ENCODE results near the gene BCAP31.
"Not testable (repeated sequence)": the region's sequence is repeated elsewhere in the genome, so short reads cannot be mapped to it uniquely, and the experiment has no call there.

Gene BCAP31

DNA sequence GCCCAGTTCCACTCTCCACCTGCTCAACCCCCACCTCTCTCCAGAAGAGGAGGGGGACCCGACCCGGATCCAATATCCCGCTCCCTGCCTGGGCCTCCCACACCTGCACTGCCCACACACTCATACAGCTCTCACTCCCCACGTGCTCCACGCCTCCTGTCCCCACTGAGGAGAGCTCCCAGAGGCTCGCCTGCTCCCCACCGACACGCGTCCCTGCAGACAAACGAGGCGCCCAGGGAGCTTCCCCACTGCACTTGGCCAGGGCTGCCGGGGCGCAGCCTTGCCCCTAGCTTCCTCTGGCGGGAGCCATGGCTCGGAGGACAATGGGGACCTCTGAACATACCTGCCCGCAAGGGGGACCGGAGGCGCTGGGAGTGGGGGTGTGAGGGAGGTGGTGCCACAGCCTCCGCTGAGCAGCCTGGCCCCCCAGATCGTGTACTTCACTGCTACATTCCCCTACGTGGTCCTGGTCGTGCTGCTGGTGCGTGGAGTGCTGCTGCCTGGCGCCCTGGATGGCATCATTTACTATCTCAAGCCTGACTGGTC, 31.5 kb downstream of the BCAP31 start:
- no peak for FAIRE-seq

DNA sequence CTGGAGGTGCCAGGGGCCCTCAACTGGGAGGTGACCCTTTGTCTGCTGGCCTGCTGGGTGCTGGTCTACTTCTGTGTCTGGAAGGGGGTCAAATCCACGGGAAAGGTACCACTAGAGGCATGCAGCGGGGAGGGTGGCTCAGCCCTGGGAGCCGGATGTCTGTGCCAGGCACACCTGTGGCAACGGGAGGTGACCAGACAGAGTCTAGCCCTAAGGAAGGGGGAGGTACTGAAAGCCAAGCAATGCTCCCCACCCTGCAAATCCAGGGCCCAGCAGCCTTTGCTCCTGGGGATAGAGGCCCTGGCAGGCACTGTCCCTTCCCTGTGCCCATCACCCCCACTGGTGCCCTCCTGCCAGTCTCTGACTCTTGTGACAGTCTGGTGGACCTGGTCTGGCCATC, 32.2 kb downstream of the BCAP31 start:
- no peak for FAIRE-seq

DNA sequence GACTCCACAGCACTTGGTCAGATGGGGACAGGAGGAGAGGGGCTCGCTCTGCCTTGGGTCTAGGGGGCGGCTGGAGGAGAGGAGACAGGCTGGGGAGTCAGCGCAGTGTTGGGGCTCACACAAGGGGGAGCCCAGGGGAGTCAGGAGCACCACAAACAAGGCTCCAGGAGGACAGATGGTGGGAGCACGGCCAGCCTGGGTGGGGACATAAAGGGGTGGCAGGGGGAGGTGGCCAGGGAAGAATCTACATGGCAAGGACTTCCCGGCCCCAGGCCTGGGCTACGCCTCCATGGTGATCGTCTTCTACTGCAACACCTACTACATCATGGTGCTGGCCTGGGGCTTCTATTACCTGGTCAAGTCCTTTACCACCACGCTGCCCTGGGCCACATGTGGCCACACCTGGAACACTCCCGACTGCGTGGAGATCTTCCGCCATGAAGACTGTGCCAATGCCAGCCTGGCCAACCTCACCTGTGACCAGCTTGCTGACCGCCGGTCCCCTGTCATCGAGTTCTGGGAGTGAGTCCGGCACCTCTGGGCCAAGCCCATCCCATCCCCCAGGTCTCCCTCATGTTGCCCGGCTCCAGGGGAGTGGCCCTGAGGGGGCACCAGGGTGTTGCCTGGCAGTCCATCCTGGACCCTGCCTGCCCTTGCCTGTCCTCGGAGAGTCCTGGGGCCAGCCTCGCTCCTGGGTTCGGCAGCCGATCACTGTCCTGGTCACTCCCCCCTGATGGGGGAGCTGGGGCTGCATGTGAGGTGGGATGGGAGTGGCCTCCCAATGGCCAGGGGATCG, 33.0 kb downstream of the BCAP31 start:
- not testable (repeated sequence) for FAIRE-seq

DNA sequence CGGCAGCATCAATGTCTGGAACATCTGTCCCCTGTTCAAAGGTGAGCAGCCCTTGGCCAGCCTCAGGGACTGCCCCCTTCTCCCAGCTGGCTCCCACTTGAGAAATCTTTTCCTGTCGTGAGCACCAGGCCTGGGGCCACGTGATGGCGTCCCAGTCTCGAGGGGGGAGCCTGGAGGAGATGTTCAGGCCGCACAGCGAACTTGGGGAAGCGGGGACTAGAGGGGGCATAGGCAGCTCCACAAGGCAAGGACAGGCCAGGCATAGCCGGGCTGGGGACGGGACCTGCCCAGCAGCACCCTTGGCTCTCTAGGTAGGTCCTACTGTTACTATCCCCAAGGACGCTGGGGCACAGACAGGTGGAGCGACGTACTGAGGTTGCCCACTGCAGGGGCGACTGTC, 33.7 kb downstream of the BCAP31 start:
- FAIRE-seq = no peak

DNA sequence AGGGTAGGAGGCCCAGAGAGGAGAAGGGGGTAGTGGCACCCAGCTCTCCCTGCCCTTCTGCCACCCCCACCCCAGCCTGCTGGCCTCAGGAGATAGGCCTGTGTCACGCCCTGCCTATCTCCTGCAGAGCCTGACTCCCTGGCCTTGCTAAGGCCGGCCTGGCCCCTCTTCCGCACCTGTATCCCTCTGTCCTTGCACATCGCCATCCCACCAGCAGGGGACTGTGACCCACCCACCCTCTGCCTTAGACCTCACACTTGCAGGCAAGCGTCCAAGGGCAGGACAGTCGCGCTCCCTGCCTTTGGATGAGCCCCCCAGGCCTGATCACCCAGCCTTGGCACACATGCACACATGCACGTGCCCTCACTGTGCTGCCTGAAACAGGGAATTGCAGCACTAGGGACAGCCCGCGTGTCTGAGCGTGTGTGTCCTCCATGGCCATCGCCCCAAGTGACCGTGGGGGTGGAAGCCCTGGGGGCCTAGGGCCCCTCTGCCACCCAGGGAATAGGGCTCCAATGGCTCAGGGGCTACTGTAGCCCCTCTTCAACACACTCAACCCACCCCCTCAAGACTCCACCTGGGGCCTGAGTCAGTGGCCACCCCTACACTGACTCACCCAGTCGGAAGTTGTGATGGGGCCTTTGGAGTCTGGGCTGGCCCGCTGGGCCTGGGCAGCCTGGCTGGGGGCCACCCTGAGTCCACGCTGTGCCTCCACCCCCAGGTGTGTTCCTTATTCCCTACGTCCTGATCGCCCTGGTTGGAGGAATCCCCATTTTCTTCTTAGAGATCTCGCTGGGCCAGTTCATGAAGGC, 34.3 kb downstream of the BCAP31 start:
- no peak for FAIRE-seq

DNA sequence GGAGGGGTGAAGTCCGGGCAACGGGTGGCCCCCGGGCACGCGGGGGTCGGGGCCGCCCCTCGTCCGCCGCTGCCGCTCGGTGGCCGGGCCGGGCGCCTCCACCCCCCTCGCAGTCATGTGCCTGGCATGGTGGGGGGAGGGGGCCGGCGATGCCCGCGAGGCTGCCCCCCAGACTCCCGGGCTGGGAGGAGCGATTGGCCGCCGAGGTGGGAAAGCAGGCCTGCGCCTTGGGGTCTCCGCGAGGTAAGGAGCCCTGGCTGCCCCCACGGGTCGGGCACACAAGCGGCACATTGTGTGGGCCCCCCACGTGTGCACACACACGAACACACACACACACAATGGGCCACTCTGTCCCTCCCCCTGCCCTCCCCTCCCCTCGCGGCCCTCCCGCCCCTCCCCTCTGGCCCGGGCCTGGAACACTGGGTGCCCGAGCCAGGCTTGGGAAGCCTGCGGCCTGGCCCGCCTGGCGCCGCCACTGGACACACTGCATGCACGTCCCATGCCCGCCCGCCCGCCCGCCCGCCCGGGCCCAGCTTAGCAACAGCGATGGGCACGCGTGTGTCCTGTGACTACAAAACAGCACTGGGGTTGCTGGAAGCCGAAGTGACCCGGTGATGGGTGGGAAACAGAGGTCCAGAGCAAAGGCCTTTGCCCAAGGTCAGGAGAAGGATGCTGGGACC, 35.1 kb downstream of the BCAP31 start:
- no peak for FAIRE-seq

DNA sequence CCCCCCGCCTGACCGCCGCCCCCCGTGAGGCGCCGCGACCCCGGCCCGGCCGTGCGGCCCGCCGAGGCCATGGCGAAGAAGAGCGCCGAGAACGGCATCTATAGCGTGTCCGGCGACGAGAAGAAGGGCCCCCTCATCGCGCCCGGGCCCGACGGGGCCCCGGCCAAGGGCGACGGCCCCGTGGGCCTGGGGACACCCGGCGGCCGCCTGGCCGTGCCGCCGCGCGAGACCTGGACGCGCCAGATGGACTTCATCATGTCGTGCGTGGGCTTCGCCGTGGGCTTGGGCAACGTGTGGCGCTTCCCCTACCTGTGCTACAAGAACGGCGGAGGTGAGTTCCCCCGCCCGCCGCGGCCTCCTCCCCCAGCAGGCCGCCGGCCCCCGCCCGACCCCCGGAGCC, 35.7 kb downstream of the BCAP31 start:
- FAIRE-seq = no peak

DNA sequence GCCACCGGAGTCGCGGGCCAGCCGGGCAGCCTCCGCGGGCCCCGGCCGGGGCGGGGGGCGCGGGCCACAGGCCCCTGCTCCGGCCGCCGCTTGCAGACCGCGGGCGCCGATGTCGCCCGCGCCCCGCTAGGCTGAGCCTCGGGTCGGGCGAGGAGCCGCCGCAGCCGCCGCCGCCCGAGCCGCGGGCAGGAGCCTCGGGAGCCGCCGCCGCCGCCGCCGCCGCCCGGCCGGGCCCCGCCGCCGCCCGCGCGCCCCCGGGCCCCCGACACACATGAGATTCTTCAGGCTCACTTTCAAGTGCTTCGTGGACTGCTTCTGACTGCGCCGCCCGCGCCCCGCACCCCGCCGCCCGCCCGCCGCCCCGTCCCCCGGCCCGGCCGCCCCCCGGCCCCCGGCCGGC, 36.1 kb downstream of the BCAP31 start:
- no peak for FAIRE-seq

DNA sequence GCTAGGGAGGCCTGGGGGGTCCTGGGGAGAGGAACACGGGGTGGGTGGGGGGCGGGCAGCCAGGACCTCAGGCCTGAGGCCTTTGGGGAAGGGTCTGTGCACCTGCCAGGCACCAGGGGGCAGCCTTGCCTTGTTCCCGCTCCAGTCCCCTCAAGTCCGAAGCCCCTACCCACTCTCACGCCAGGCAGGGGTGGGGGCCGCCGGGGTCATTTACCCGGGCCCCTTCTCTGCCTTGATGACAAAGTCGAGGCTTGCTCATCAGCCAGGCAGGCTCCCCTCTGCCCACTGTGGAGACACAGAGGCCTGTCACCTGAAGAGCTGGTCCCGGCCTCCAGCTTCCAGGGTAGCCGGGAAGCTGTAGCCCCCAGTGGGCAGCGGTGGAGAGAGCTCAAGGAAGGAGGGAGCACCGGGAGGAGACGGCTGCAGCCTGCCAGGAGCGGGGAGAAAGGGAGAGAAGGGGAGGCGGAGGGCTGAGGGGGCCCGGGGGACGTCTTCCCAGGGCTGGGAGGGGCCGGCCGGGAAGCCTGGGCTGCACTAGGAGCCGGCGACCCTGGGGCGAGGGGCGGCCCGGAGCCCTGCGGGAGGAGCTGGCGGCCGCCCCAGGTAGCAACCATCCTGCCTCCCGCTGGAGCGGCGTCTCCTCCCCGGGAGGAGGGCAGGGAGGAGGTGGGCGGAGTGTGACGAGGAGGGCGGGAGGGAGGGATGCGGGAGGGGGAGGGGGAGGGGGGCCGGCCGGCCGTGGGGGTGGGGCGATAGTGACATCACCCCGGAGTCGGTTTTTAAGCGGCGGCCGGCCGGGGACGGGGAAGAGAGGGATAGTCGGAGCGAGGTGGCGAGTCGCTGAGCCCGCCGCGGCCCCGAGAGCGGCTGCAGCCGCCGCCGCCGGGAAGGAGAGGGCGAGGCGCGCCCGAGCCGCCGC, 36.8 kb downstream of the BCAP31 start, which contains the start of gene SLC6A8:
Gene SLC6A8, plus strand, starts transcription at position 806 of the 919 bp plus-strand sequence. CDS start 649 bp downstream, outside the sequence.
- FAIRE-seq = no peak

DNA sequence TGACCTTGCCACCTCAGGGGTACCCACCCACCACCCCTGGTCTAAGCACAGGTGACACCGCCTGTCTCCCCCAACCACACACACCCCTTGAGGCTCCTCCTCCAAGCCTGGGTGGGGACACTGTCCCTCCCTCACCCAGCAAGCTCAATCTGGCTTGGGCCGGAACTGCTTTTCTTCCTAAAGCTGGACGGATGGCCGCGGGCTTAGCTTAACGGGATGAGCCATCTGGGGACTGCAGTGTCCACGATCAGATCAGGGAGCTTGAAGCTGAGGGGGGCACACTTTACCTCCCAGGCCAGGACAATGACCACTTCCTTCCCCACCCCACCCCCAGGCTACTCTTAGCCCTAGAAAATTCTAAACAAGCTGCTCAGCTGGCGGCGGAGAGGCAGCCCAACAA, 37.5 kb downstream of the BCAP31 start:
- no peak for FAIRE-seq

DNA sequence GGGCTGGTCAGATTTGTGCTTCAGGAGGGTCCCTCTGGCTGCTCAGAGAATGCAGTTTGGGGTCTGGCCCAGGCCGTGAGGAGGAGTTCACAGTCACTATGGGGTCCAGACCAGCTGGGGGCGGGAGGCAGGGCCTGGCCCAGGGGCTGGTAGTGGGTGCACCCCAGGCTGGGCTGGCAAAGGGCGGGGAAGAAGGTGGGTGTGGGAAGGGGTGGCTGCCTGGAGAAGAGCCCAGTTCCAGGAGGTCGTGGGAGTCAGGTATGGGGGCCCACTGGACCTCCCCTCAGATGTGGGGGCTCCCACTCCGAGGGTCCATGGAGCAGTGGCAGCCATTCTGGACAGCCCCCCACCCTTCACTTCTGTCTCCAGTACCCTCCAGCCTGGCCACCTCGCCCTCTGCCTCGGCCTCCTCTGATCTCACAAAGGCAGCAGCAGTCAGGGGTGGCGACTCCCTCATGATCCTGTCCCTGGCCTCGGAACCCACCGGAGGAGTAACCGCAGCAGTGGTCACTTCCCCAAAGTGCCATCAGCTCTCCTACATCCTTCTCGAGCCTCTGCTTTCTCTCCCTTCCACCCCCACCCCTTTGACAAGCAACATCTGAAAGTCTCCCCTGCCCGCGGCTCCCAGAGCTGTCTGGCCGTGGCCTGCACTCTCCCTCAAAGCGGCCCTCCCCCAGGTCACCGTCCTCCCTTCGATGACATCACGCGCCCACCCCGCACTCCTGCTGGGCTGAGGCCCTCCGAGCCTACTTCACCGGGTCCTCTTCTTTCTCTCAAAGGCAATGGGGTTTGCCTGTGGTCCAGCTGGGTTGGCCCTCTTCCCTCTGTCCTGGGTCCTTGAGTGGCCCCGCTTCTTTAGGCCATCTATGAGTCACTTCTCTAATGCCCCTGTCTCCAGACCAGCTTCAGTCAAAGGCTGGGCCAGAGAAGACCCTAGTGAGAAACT, 38.2 kb downstream of the BCAP31 start:
- FAIRE-seq = no peak

DNA sequence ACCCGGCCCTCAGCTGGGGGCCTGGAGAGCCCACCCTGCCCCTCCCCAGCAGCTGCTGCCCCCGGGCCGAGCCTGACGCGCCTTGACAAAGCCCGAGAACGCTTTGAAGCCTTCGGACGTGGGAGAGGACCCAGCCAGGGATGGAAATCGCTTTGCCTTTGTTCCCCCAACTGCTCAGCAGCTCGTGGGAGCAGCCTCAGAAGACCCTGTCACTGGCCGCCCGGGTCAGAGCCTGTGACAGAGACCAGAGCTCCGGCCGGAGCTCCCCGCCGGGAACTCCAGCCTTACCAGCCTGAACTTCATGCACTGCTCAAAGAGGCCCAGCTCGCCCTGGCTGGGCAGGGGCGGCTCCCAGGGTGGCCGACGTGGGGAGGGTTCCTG, 39.0 kb downstream of the BCAP31 start:
- no peak for FAIRE-seq

DNA sequence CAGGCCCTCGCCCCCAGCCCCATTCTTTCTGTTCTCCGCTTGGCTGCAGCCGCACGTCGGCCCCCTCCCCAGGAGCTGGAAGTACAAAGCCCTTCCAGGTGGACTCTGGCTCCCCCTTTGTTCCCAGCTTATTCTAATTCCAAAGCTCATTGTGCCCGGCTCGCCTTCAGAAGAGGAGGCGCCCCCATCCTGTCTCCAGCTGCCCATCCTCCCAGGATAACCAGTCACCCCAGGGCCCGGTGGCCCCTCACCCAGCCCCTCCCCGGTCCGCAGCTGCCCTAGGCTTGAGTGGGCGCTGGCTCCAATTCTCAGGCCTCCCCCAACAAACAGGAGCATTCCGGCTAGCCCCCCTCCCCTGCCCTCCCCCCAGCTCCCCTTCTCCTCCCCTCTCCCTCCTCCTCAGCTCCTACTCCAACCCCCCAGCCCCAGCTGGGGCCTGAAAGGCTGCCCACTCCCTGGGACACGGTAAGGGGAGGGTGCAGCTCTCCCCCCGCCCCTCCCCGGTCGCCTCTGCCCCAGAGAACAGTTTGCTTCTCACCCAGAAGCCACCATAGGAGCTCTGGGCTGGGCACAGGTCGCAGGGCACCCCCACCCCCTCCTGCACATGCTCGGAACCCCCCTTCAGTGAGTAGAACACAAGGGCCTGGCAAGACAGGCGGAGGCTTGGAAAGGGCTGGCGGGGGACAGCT, 39.6 kb downstream of the BCAP31 start:
- FAIRE-seq = no peak

DNA sequence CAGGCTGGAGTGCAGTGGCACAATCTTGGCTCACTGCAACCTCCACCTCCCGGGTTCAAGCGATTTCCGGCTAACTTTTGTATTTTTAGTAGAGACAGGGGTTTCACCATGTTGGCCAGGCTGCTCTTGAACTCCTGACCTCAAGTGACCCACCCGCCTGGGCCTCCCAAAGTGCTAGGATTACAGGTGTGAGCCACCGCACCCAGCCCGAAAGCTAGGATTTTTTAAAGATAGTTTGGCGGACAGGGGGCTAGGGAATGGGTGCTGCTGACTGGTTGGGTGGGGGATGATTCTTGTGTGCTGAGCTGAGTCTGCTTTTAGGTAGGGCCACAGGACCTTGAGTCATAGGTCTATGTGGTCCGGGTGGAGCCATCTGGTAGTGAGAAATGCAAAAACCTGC, 40.7 kb downstream of the BCAP31 start:
- not testable (repeated sequence) for FAIRE-seq

DNA sequence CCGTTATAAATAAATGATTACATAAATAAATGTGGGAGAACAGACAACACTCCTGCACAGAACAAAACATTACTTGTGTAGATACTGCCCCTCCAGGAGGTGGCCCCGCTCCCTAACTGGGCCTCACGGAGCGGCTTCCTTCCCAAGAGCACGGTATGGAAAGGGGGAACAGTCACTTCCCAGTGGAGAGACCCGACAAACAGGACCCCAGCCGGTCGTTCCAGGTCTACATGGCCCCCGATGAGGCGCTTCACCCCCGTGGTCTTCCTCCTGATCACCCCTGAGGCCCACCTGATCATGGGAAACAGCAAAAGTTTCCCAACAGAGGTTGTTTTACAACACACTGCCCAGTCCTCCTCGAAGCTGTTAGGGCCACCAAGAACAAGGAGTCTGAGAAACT, 43.0 kb downstream of the BCAP31 start:
- FAIRE-seq = no peak

DNA sequence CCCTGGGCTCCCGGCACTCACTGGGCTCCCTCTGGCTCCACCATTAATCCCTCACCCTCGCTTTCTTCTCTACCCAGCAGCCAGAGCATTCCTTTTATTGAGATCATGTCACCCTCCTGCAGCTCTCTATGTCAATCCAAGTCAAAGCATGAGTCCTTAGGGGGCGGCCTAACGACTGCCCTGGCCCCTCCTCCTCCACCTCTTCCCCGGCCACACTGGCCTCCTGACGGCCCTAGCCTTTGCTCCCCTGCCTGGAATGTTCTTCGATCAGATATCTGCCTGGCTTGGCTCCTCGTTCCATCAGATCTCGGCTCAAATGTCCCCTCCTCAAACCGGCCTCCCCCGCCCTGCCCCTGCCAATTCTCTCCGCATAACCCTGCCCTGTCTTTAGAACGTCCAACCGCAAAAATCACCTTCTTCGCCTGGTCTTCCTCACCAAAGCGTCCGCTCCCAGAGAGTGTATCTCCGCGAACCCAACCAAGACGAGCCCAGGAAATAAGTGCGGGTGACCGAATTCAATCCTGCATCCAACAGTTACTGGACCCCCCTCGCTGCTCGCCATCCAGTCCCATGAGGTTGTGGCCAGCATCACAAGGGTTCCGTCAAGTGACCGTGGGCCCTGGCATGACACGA, 49.9 kb downstream of the BCAP31 start:
- no peak for FAIRE-seq

DNA sequence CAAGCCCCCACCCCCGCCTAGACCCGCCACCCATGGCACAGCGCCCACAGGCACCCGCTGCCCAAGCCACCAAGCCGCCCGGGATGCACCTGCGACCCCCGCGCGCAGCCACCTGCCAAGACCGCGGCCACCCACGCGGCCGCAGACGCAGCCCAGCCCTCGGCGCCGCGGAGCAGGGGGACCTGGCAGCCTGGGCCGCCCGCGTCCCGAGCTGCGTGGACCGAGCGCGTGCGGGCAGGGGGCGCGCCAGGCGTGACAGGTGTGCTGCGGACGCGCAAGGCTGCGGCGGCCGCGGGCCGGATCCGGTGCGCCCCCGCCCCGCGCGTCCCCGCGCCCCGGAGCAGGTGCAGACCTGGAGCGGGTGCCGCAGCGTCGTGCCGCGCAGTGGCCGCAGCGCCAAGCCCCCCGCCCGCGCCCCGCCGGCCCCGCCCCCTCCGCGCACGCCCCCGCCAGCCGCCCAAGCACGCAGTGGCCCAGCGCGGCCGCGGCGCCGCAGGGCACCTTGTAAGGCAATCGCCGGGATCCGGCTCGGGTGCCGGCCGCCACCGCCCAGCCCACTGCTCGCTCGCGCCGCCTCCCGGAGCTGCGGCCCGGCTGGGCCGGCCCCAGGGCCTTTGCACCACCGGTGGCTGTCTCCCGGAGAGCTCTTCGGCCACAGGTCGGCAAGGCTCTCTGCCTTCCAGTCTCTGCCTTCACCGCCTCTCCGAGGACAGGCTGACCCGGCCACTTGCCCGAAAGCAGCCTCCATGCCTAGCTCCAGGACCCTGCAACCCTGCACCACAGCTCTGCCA, 50.6 kb downstream of the BCAP31 start, which contains the start of gene PNCK:
Gene PNCK, minus strand, starts transcription at position 386 of the 791 bp plus-strand sequence. CDS start 737 bp downstream, outside the sequence.
- FAIRE-seq = no peak

DNA sequence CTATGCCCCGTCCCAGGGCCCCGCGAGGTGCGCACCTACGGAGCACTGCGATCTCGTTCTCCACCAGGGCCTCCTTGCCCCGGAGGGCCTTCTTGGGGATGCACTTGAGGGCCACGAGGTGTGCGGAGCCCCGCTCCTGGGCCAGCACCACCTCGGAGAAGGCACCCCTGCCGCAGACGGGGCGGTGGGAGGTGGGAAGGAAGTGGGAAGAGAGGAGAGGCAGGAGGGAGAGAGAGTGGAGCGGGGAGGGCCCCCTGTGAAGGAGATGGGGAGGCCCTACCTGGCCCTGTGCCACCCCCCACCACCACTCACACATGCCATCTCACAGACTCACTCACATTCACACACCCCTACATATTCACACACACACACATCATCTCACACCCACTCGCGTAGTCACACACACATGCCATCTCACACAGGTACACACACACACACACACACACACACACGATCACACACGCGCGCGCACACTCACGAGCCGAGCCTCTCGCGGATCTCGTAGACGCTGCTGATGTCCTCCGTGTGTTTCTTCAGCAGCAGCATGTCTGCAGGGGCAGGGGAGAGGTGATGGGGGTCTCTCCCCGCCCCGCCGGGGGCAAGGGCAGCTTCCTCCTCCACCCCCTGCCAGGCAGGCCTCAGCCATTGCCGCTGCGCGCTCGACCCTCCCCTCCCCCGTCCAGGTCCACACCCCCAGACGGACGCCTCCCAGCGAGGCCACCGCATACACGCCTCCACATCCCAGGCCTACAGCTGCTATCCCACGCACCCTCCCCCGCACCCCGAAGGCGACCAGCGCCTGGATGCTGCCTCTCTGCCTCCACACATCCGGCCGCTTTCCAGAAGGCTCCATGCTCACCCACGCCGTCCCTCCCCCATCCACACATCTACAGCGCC, 51.4 kb downstream of the BCAP31 start:
- FAIRE-seq = no peak
